ENCODE results near the gene CCDC122. TPM values are rescaled to one million over a fixed set of nuclear protein-coding genes. Genes with fewer than 3 reads are reported as not detected.

The CCDC122 gene
- total and polyA plus RNA-seq, 9 of the 15 experiments (the other 6 are each of a cell fraction or from before 2014, with no cell fraction given), result not detected

DNA sequence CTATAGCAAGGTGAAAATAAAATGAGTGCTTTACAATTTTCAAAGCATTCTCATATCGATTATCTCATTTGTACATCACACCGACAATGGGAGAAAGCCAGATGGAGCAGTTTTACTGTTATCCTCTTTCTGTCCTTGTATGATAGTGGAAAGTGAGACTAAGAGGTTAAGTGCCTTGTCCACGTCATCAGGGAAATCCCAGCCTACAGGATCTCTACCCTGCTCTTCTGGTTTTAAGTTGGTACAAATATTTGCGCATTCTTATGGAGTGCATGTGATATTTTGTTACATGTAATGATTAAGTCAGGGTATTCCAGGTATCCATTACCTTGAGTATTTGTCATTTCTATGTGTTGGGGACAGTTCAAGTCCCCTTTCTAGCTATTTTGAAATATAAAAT, 80.3 kb downstream of the CCDC122 start:
- no peaks in the 10 kb centered on the region for H3K27me3 ChIP-seq (ENCODE audit: control insufficient read depth in 2 of 2, insufficient read depth in 2 of 2, low read length in 2 of 2)
- WGBS (ENCODE audit: insufficient coverage, low coverage, missing lambda C conversion rate), result 0% methylated on average over 4 of the region's 4 CpGs

DNA sequence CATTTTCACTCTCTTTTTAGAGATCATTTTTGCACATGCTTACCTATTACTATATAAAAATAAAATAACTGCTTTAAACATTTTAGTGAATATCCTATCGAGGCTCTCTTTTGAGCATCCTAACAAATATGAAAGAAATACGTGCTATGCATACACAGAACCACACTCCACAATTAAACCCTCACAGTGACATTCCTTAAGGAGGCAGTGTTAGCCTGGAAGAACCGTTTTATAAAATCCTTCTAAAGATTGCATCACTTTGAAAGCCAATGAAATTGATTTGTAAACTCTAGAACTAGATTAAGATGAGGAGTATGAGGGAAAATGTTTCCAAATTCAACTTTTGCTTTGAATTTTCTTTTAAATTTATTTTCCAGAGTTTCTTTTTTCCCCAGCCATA, 81.7 kb downstream of the CCDC122 start:
- H3K9ac ChIP-seq (ENCODE audit: insufficient read depth in 1 of 2, low read depth in 2 of 2, low read length in 2 of 2), result no peak overlapping the region
- in situ Hi-C loops (cut with MboI) (no loop called here), intact Hi-C loops (cut with micrococcal nuclease) (no loop called here)
- ChIA-PET CTCF (ENCODE audit: low intra/inter-chr PET ratio) (no interaction called here), POLR2A (no interaction called here)
- H3K36me3 ChIP-seq (ENCODE audit: control insufficient read depth, insufficient read depth, low read length), result no peaks in the 10 kb centered on the region
- BruUV-seq (replicated peaks), result no TSS peak
- no peaks in the 10 kb centered on the region for H4K20me1 ChIP-seq (replicated peaks; ENCODE audit: control insufficient read depth, insufficient read depth, low read length)
- DNase-seq (ENCODE audit: extremely low read depth in 1 of 4, low spot score in 3 of 4) (no peak), FAIRE-seq (no peak), ATAC-seq (no peak)
- TF ChIP-seq ZNF140 (CRISPR knock-in tag; IDR thresholded peaks at IDR 0.05) (no peak), GTF2A2 (tag; IDR thresholded peaks at IDR 0.05) (no peak), ZNF699 (CRISPR knock-in tag; IDR thresholded peaks at IDR 0.05; ENCODE audit: insufficient replicate concordance) (no peak), CEBPG (CRISPR knock-in tag; IDR thresholded peaks at IDR 0.05) (no peak), CEBPG (tag; conservative IDR thresholded peaks at IDR 0.05 in 1 of 2, IDR thresholded peaks at IDR 0.05 in 1 of 2) (peak in 1 of 2 experiments; percentile 20; a peak in 1 of 4 replicates), POLR2AphosphoS2 (IDR thresholded peaks at IDR 0.05; ENCODE audit: low read length) (no peak), U2AF1 (optimal IDR thresholded peaks at IDR 0.05; ENCODE audit: low read depth, low read length) (no peak)
- TF ChIP-seq, protein P1, sequence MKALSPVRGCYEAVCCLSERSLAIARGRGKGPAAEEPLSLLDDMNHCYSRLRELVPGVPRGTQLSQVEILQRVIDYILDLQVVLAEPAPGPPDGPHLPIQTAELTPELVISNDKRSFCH (CRISPR knock-in tag; IDR thresholded peaks at IDR 0.05), result no peak
- TF ChIP-seq, protein P1 (tag; IDR thresholded peaks at IDR 0.05), result no peak
- TF ChIP-seq, protein P2, sequence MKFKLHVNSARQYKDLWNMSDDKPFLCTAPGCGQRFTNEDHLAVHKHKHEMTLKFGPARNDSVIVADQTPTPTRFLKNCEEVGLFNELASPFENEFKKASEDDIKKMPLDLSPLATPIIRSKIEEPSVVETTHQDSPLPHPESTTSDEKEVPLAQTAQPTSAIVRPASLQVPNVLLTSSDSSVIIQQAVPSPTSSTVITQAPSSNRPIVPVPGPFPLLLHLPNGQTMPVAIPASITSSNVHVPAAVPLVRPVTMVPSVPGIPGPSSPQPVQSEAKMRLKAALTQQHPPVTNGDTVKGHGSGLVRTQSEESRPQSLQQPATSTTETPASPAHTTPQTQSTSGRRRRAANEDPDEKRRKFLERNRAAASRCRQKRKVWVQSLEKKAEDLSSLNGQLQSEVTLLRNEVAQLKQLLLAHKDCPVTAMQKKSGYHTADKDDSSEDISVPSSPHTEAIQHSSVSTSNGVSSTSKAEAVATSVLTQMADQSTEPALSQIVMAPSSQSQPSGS (CRISPR knock-in tag; IDR thresholded peaks at IDR 0.05), result no peak
- H3K4me2 ChIP-seq (ENCODE audit: insufficient read depth, low read length), result no peak overlapping the region
- no peak overlapping the region for H3K27ac ChIP-seq (ENCODE audit: extremely low read depth, low read depth, low read length)
- no peaks in the 10 kb centered on the region for H3K9me1 ChIP-seq (ENCODE audit: control insufficient read depth, insufficient read depth, low read length)
- no peaks in the 10 kb centered on the region for H3K27me3 ChIP-seq (ENCODE audit: control insufficient read depth in 2 of 2, insufficient read depth in 2 of 2, low read length in 2 of 2)
- no peak overlapping the region for H3K4me3 ChIP-seq
- 0% methylated on average over 3 of the region's 3 CpGs for WGBS (ENCODE audit: insufficient coverage, low coverage, missing lambda C conversion rate)
- no peaks in the 10 kb centered on the region for H3K79me2 ChIP-seq (ENCODE audit: control insufficient read depth, insufficient read depth, low read length)
- H2AFZ ChIP-seq (ENCODE audit: low read depth, low read length), result no peak overlapping the region
- no peaks in the 10 kb centered on the region for H3K4me1 ChIP-seq (replicated peaks in 1 of 2; ENCODE audit: control insufficient read depth in 2 of 2, insufficient read depth in 2 of 2, low read length in 2 of 2)
- no peaks in the 10 kb centered on the region for H3K9me3 ChIP-seq (replicated peaks; ENCODE audit: control insufficient read depth, insufficient read depth, low read depth, low read length)

More for the DNA sequence above, 80.3 kb downstream of the CCDC122 start:
- TF ChIP-seq ZNF232 (CRISPR knock-in tag; IDR thresholded peaks at IDR 0.05) (no peak), MCM3 (IDR thresholded peaks at IDR 0.05) (no peak), SLC30A9 (CRISPR knock-in tag; IDR thresholded peaks at IDR 0.05) (no peak), HMG20B (CRISPR knock-in tag; IDR thresholded peaks at IDR 0.05) (no peak)
- TF ChIP-seq, protein P3, sequence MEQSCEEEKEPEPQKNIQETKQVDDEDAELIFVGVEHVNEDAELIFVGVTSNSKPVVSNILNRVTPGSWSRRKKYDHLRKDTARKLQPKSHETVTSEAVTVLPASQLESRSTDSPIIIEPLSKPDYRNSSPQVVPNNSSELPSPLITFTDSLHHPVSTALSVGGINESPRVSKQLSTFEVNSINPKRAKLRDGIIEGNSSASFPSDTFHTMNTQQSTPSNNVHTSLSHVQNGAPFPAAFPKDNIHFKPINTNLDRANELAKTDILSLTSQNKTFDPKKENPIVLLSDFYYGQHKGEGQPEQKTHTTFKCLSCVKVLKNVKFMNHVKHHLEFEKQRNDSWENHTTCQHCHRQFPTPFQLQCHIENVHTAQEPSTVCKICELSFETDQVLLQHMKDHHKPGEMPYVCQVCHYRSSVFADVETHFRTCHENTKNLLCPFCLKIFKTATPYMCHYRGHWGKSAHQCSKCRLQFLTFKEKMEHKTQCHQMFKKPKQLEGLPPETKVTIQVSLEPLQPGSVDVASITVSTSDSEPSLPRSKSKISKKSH (CRISPR knock-in tag; IDR thresholded peaks at IDR 0.05), result no peak
- H3K4me2 ChIP-seq (ENCODE audit: insufficient read depth, low read length), result no peak overlapping the region
- H3K4me1 ChIP-seq (replicated peaks in 1 of 2; ENCODE audit: control insufficient read depth in 2 of 2, insufficient read depth in 2 of 2, low read length in 2 of 2), result no peaks in the 10 kb centered on the region
- H3K79me2 ChIP-seq (ENCODE audit: control insufficient read depth, insufficient read depth, low read length), result no peaks in the 10 kb centered on the region
- no peak overlapping the region for H3K4me3 ChIP-seq
- in situ Hi-C loops (cut with MboI) (no loop called here), intact Hi-C loops (cut with micrococcal nuclease) (no loop called here)
- H3K27ac ChIP-seq (ENCODE audit: extremely low read depth, low read depth, low read length), result no peak overlapping the region
- POLR2A ChIA-PET, result no interaction called here
- no peaks in the 10 kb centered on the region for H3K9me3 ChIP-seq (replicated peaks; ENCODE audit: control insufficient read depth, insufficient read depth, low read depth, low read length)
- no peak overlapping the region for H3K9ac ChIP-seq (ENCODE audit: insufficient read depth in 1 of 2, low read depth in 2 of 2, low read length in 2 of 2)
- CTCF ChIA-PET (ENCODE audit: low intra/inter-chr PET ratio), result no interaction called here
- ATAC-seq (no peak), FAIRE-seq (no peak), DNase-seq (ENCODE audit: extremely low read depth in 1 of 4, low spot score in 3 of 4) (no peak)
- no peaks in the 10 kb centered on the region for H3K9me1 ChIP-seq (ENCODE audit: control insufficient read depth, insufficient read depth, low read length)
- H2AFZ ChIP-seq (ENCODE audit: low read depth, low read length), result no peak overlapping the region
- no peaks in the 10 kb centered on the region for H4K20me1 ChIP-seq (replicated peaks; ENCODE audit: control insufficient read depth, insufficient read depth, low read length)
- H3K36me3 ChIP-seq (ENCODE audit: control insufficient read depth, insufficient read depth, low read length), result no peaks in the 10 kb centered on the region
- no TSS peak for BruUV-seq (replicated peaks)

All from K562 (cell line).